ENCODE data around the gene MDH2.
A peak's percentile ranks its signal among the peaks of the same experiment; 100 is the strongest.
"Not testable (repeated sequence)": the region's sequence is repeated elsewhere in the genome, so short reads cannot be mapped to it uniquely, and the experiment has no call there.

MDH2 gene

GRCh38 chr7:76072243-76073148 lies 24.6 kb downstream of the MDH2 start:
- no peak for DNase-seq (ENCODE audit: low spot score)

- DNase-seq (ENCODE audit: low spot score): no peak
Measured at GRCh38 chr7:76073335-76073990, 25.6 kb downstream of the MDH2 start.

GRCh38 chr7:76074306-76074971 lies 26.5 kb downstream of the MDH2 start:
- no peak for DNase-seq (ENCODE audit: low spot score)

- no peak for DNase-seq (ENCODE audit: low spot score)
Measured at GRCh38 chr7:76074972-76075370, 27.1 kb downstream of the MDH2 start.

GRCh38 chr7:76076995-76077394 lies 29.1 kb downstream of the MDH2 start:
- no peak for DNase-seq (ENCODE audit: low spot score)

- DNase-seq (ENCODE audit: low spot score): no peak
Measured at GRCh38 chr7:76077435-76077834, 29.5 kb downstream of the MDH2 start.

- no peak for DNase-seq (ENCODE audit: low spot score)
Measured at GRCh38 chr7:76080204-76080603, 32.3 kb downstream of the MDH2 start.

- DNase-seq (ENCODE audit: low spot score): not testable (repeated sequence)
Measured at GRCh38 chr7:76084115-76084514, 36.2 kb downstream of the MDH2 start.

- no peak for DNase-seq (ENCODE audit: low spot score)
Measured at GRCh38 chr7:76086070-76086469, 38.2 kb downstream of the MDH2 start.

- DNase-seq (ENCODE audit: low spot score): peak; percentile 77
Measured at GRCh38 chr7:76087362-76087791, 39.5 kb downstream of the MDH2 start.

GRCh38 chr7:76089865-76090475 lies 42.1 kb downstream of the MDH2 start:
- peak; percentile 58 for DNase-seq (ENCODE audit: low spot score)

GRCh38 chr7:76091506-76091905 lies 43.6 kb downstream of the MDH2 start:
- DNase-seq (ENCODE audit: low spot score): no peak

- DNase-seq (ENCODE audit: low spot score): not testable (repeated sequence)
Measured at GRCh38 chr7:76093531-76093930, 45.6 kb downstream of the MDH2 start.

GRCh38 chr7:76094326-76094725 lies 46.4 kb downstream of the MDH2 start:
- DNase-seq (ENCODE audit: low spot score): not testable (repeated sequence)

GRCh38 chr7:76095908-76096307 lies 48.0 kb downstream of the MDH2 start:
- DNase-seq (ENCODE audit: low spot score): no peak

- not testable (repeated sequence) for DNase-seq (ENCODE audit: low spot score)
Measured at GRCh38 chr7:76101693-76102437, 54.0 kb downstream of the MDH2 start.

- not testable (repeated sequence) for DNase-seq (ENCODE audit: low spot score)
Measured at GRCh38 chr7:76103788-76104187, 55.9 kb downstream of the MDH2 start.

GRCh38 chr7:76106130-76106529 lies 58.2 kb downstream of the MDH2 start:
- not testable (repeated sequence) for DNase-seq (ENCODE audit: low spot score)

GRCh38 chr7:76106893-76107292 lies 59.0 kb downstream of the MDH2 start:
- DNase-seq (ENCODE audit: low spot score): no peak

- peak; percentile 21 for DNase-seq (ENCODE audit: low spot score)
Measured at GRCh38 chr7:76108540-76109233, 60.8 kb downstream of the MDH2 start.

All from COLO829 (cell line).